K562 (cell line): ENCODE measurements around the gene CDC14A.

Experiments used
- CREB1 ChIP-seq, 2 experiments: sonication (generic) in 1 of 2; formaldehyde crosslinking in 1 of 2; IDR thresholded peaks; 2 replicates each; pipeline versions ENCODE4 v1.6.1 to v1.8.0; 2012 to 2022; ENCODE audit warnings: inconsistent platforms in 1 of 2, mild to moderate bottlenecking in 1 of 2, missing genetic modification reagents in 1 of 2, moderate library complexity in 1 of 2
- E2F1 ChIP-seq: sonication (generic); formaldehyde crosslinking; IDR thresholded peaks from 2 replicates; pipeline ENCODE4 v1.8.1; 2023; ENCODE audit warnings: mild to moderate bottlenecking, missing genetic modification reagents, moderate library complexity
- POLR2A ChIP-seq: fragments of 450-650 bp; conservative IDR thresholded peaks from 2 replicates; pipeline ENCODE4 v1.6.1; 2016
- POLR3A ChIP-seq: IDR thresholded peaks from 2 replicates; pipeline ENCODE4 v1.6.1; 2011; ENCODE audit warnings: borderline replicate concordance, mild to moderate bottlenecking, moderate library complexity; ENCODE audit not compliant: insufficient read length, insufficient read depth; ENCODE audit errors: extremely low read depth
- RBM25 ChIP-seq: fragments of 200-400 bp; formaldehyde crosslinking; IDR thresholded peaks from 2 replicates; pipeline ENCODE4 v1.6.1; 2018; ENCODE audit warnings: low read length, low read depth, moderate library complexity; ENCODE audit not compliant: severe bottlenecking
- SMC3 ChIP-seq: conservative IDR thresholded peaks from 2 replicates; pipeline ENCODE4 v1.6.1; 2011; ENCODE audit warnings: low read depth, low read length, improper control_type of control experiment; ENCODE audit not compliant: insufficient read depth
- USF1 ChIP-seq: sonication (generic); formaldehyde crosslinking; IDR thresholded peaks from 2 replicates; pipeline ENCODE4 v1.9.0; 2022; ENCODE audit warnings: mild to moderate bottlenecking, missing genetic modification reagents
- TF ChIP-seq, protein P1 (sequence below), 3 experiments: IDR thresholded peaks in 2 of 3; conservative IDR thresholded peaks in 1 of 3; 2 replicates each; pipeline ENCODE4 v1.5.1; 2011 to 2012; ENCODE audit warnings: low read length in 3 of 3, mild to moderate bottlenecking in 3 of 3, control low read depth in 2 of 3, improper control_type of control experiment in 1 of 3, inconsistent platforms in 1 of 3, low read depth in 1 of 3, mixed read lengths in 1 of 3, moderate library complexity in 1 of 3; ENCODE audit not compliant: insufficient read depth in 2 of 3

- no peak for TF ChIP-seq RBM25
- TF ChIP-seq USF1 (CRISPR knock-in tag) = no peak
- TF ChIP-seq SMC3 = no peak
- no peak for TF ChIP-seq E2F1
- TF ChIP-seq CREB1 (IDR thresholded peaks at IDR 0.05) = no peak
- no peak for TF ChIP-seq CREB1 (CRISPR knock-in tag; IDR thresholded peaks at IDR 0.05)
- TF ChIP-seq POLR2A = no peak
- TF ChIP-seq, protein P1, sequence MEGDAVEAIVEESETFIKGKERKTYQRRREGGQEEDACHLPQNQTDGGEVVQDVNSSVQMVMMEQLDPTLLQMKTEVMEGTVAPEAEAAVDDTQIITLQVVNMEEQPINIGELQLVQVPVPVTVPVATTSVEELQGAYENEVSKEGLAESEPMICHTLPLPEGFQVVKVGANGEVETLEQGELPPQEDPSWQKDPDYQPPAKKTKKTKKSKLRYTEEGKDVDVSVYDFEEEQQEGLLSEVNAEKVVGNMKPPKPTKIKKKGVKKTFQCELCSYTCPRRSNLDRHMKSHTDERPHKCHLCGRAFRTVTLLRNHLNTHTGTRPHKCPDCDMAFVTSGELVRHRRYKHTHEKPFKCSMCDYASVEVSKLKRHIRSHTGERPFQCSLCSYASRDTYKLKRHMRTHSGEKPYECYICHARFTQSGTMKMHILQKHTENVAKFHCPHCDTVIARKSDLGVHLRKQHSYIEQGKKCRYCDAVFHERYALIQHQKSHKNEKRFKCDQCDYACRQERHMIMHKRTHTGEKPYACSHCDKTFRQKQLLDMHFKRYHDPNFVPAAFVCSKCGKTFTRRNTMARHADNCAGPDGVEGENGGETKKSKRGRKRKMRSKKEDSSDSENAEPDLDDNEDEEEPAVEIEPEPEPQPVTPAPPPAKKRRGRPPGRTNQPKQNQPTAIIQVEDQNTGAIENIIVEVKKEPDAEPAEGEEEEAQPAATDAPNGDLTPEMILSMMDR (IDR thresholded peaks at IDR 0.05 in 2 of 3, conservative IDR thresholded peaks at IDR 0.05 in 1 of 3; ENCODE audit: insufficient read depth in 2 of 3, low read depth in 1 of 3, low read length in 3 of 3) = no peak
- no peak for TF ChIP-seq POLR3A
These were observed 1.7 kb downstream of the CDC14A start for GRCh38 chr1:100353988-100354387.
